HG03060 (cell line): ENCODE data around the gene CNTN4.

Source experiments
- ATAC-seq: cut with Tn5 transposase; IDR thresholded peaks from one replicate; pipeline ENCODE4 v1.9.1; 2021; ENCODE audit warnings: low read depth, moderate number of reproducible peaks; ENCODE audit not compliant: unreplicated experiment

The CNTN4 gene

GRCh38 chr3:3069723-3070122, 971.1 kb downstream of the CNTN4 start:
- ATAC-seq, result no peak

- no peak for ATAC-seq
Observed at GRCh38 chr3:3071136-3071535, 972.5 kb downstream of the CNTN4 start.

GRCh38 chr3:3074551-3075257, 976.0 kb downstream of the CNTN4 start:
- peak; percentile 78 for ATAC-seq

- ATAC-seq, result no peak
Observed at GRCh38 chr3:3080309-3080708, 981.6 kb downstream of the CNTN4 start.

- ATAC-seq, result peak; percentile 35
Observed at GRCh38 chr3:3081381-3082233, 982.9 kb downstream of the CNTN4 start.

- ATAC-seq, result peak; percentile 87
Observed at GRCh38 chr3:3082234-3082924, 983.7 kb downstream of the CNTN4 start.

- no peak for ATAC-seq
Observed at GRCh38 chr3:3084890-3085289, 986.2 kb downstream of the CNTN4 start.

- no peak for ATAC-seq
Observed at GRCh38 chr3:3085782-3086181, 987.1 kb downstream of the CNTN4 start.

GRCh38 chr3:3086239-3086638, 987.6 kb downstream of the CNTN4 start:
- ATAC-seq, result no peak

GRCh38 chr3:3087279-3087678, 988.6 kb downstream of the CNTN4 start:
- ATAC-seq, result no peak

- no peak for ATAC-seq
Observed at GRCh38 chr3:3087716-3088465, 989.2 kb downstream of the CNTN4 start.

GRCh38 chr3:3089017-3089416, 990.4 kb downstream of the CNTN4 start:
- ATAC-seq, result peak; percentile 97

GRCh38 chr3:3097958-3098357, 999.3 kb downstream of the CNTN4 start:
- no peak for ATAC-seq

- ATAC-seq, result peak; percentile 60
Observed at GRCh38 chr3:3101660-3102458, 1003.2 kb downstream of the CNTN4 start.

- no peak for ATAC-seq
Observed at GRCh38 chr3:3102751-3103150, 1004.1 kb downstream of the CNTN4 start.

GRCh38 chr3:3105246-3105645, 1006.6 kb downstream of the CNTN4 start:
- ATAC-seq, result no peak

- no peak for ATAC-seq
Observed at GRCh38 chr3:3105815-3106214, 1007.1 kb downstream of the CNTN4 start.

- ATAC-seq, result no peak
Observed at GRCh38 chr3:3107181-3107580, 1008.5 kb downstream of the CNTN4 start.
